Breast epithelium (tissue), 4 donors: ENCODE data around the gene SBNO1. TPM values are rescaled to one million over a fixed set of nuclear protein-coding genes. Genes with fewer than 3 reads are reported as not detected.

ENCODE experiments used
- DNase-seq, 2 donors: peaks; one replicate each; pipeline ENCODE4 v3.0.0-alpha.2; 2019; ENCODE audit warnings: low spot score in 2 of 2
- H3K27ac ChIP-seq, 2 donors: fragments of 200-600 bp; sonication (generic) in 1 of 2; one replicate each; pipeline ENCODE4 v1.5.1; 2016 to 2019; ENCODE audit warnings: mild to moderate bottlenecking in 1 of 2
- H3K27me3 ChIP-seq, 2 donors: fragments of 200-600 bp; sonication (generic) in 1 of 2; one replicate each; pipeline versions ENCODE4 v1.5.1 to v1.6.0; 2017 to 2019; ENCODE audit warnings: control low read depth in 1 of 2, mild to moderate bottlenecking in 1 of 2
- H3K36me3 ChIP-seq: fragments of 200-600 bp; one replicate; pipeline ENCODE4 v1.5.1; 2019
- H3K4me1 ChIP-seq, 2 donors: fragments of 200-600 bp; sonication (generic); one replicate each; pipeline ENCODE4 v1.5.1; 2016 to 2019; ENCODE audit warnings: control low read depth in 1 of 2
- H3K4me3 ChIP-seq, 3 donors: fragments of 200-600 bp; sonication (generic); 1 replicate in 2 of 3; 2 replicates in 1 of 3; pipeline ENCODE4 v1.5.1; 2016 to 2019; ENCODE audit warnings: mild to moderate bottlenecking in 3 of 3, moderate library complexity in 2 of 3
- H3K9me3 ChIP-seq, 2 donors: fragments of 200-600 bp; sonication (generic) in 1 of 2; one replicate each; pipeline ENCODE4 v1.5.1; 2016 to 2019; ENCODE audit warnings: control low read depth in 1 of 2
- POLR2A ChIP-seq: fragments of 450-650 bp; IDR thresholded peaks from one replicate; pipeline ENCODE4 v1.6.1; 2016; ENCODE audit warnings: antibody characterized with exemption, mild to moderate bottlenecking, moderate library complexity
- POLR2AphosphoS5 ChIP-seq, 3 donors: sonication (generic); formaldehyde crosslinking; IDR thresholded peaks; one replicate each; pipeline ENCODE4 v1.6.1; 2017; ENCODE audit warnings: antibody characterized with exemption in 3 of 3
- intact Hi-C: fragments of 100-400 bp; cut with DNase I; formaldehyde crosslinking; loops from one replicate; pipeline ENCODE4 v1.15.1; 2023; ENCODE audit warnings: low total_unique reads
- total RNA-seq, 3 donors: library from RNA; depleted of rRNA; stranded (reverse); fragments of >200 nt; gene quantifications; one replicate each; pipeline ENCODE4 v1.1.0, GENCODE V29; 2016
- TF ChIP-seq, protein P1 (sequence below), 3 donors: fragments of 450-650 bp; IDR thresholded peaks; one replicate each; pipeline ENCODE4 v1.5.1; 2016 to 2017; ENCODE audit warnings: antibody characterized with exemption in 3 of 3, mild to moderate bottlenecking in 3 of 3, moderate library complexity in 3 of 3

SBNO1 gene
- total RNA-seq, 3 donors from 2014 or later: 20.3 to 31.0 (median 22.9) TPM

DNA sequence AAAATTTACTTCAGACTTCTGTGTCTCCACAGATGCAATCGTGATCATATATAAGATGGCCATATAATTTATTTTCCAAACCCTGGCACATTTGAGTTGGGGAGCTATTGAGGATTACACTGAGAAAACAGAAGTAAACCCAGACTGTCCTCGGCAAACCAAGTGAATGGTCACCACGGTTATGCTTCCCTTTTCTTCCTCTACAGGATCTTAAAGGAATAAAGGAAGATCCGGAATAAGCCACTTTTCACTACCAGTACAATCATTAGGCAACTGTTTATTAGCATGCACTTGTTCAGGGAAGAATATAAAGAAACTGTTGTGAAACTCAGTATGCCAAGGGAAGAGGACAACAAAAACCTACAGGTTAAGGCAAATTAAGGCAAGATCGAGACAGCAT, 27.6 kb downstream of the SBNO1 start:
- Histone ChIP-seq H3K36me3 (no peaks in the 10 kb centered on the region), H3K4me3 (no peak overlapping the region), H3K27ac (no peak overlapping the region), H3K4me1 (no peaks in the 10 kb centered on the region), H3K9me3 (no peaks in the 10 kb centered on the region), H3K27me3 (no peaks in the 10 kb centered on the region)
- intact Hi-C loops: no loop called here
- DNase-seq: no peak
- no peak for TF ChIP-seq POLR2A
- TF ChIP-seq POLR2AphosphoS5 (IDR thresholded peaks at IDR 0.05): no peak
- TF ChIP-seq, protein P1, sequence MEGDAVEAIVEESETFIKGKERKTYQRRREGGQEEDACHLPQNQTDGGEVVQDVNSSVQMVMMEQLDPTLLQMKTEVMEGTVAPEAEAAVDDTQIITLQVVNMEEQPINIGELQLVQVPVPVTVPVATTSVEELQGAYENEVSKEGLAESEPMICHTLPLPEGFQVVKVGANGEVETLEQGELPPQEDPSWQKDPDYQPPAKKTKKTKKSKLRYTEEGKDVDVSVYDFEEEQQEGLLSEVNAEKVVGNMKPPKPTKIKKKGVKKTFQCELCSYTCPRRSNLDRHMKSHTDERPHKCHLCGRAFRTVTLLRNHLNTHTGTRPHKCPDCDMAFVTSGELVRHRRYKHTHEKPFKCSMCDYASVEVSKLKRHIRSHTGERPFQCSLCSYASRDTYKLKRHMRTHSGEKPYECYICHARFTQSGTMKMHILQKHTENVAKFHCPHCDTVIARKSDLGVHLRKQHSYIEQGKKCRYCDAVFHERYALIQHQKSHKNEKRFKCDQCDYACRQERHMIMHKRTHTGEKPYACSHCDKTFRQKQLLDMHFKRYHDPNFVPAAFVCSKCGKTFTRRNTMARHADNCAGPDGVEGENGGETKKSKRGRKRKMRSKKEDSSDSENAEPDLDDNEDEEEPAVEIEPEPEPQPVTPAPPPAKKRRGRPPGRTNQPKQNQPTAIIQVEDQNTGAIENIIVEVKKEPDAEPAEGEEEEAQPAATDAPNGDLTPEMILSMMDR (IDR thresholded peaks at IDR 0.05): no peak

DNA sequence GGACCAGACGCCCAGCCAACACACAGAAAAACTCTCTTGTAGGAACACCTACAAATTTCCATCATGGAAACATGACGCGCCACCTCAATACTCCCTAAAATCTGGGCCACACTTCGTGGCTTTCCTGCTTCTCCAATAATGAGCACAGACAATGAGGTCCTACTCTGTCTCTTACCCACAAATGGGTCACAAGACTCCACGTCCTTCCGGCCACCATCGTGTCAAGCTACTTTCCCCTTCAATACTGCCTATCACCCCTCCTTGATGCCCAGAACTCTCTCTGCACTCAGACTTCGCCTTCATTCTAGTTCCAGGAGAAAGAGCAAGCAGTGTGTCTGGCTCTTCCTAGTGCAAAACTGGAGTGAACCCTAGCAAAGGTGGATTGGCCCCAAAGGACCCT, 28.1 kb downstream of the SBNO1 start:
- H3K27ac ChIP-seq: no peak overlapping the region
- intact Hi-C loops: no loop called here
- H3K4me1 ChIP-seq: no peaks in the 10 kb centered on the region
- no peak overlapping the region for H3K4me3 ChIP-seq
- no peak for DNase-seq
- H3K9me3 ChIP-seq: no peaks in the 10 kb centered on the region
- no peaks in the 10 kb centered on the region for H3K36me3 ChIP-seq
- H3K27me3 ChIP-seq: no peaks in the 10 kb centered on the region
- TF ChIP-seq, protein P1 (IDR thresholded peaks at IDR 0.05): no peak
- TF ChIP-seq POLR2A (no peak), POLR2AphosphoS5 (IDR thresholded peaks at IDR 0.05) (no peak)

DNA sequence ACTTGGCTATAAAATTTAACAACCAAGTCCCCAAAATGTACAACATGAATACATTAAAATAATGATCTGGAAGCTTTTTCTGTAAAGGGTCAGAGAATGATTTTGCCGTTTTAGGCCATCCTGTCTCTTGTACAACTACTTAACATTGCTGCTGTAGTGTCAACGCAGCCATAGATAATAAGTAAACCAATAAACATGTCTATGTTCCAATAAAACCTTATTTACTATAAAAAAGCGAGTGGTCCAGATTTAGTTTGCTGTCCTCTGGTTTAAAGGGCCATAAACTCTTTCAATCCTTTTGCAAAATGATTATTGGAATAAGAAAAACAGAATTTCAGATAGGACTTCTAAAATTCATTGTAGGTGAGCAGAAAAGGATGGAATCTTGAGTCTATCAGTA, 29.2 kb downstream of the SBNO1 start:
- H3K36me3 ChIP-seq: no peaks in the 10 kb centered on the region
- intact Hi-C loops: no loop called here

DNA sequence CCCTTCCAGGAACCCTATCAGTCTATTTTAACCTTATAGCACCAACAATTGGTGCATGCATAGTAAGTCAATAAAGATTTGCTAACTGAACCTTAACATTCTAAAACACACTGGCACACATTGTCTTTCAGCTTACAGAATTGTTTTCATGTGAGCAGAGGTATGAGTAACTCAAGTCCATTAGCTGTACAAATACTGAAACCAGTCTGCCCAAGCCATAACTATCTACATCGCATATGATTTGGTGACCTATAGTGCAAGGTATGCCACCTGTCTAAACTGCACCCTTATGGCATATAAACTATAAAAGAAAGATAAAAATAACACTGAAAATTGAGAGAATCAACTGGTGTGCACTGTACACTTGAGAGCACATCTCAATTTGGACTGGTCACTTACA, 34.8 kb downstream of the SBNO1 start:
- H3K27ac ChIP-seq: no peak overlapping the region
- TF ChIP-seq POLR2AphosphoS5 (IDR thresholded peaks at IDR 0.05) (no peak), POLR2A (no peak)
- TF ChIP-seq, protein P1 (IDR thresholded peaks at IDR 0.05): no peak
- H3K36me3 ChIP-seq: no peaks in the 10 kb centered on the region
- H3K4me1 ChIP-seq: no peaks in the 10 kb centered on the region
- no peaks in the 10 kb centered on the region for H3K27me3 ChIP-seq
- no peak overlapping the region for H3K4me3 ChIP-seq
- DNase-seq: no peak
- H3K9me3 ChIP-seq: no peaks in the 10 kb centered on the region
- intact Hi-C loops: no loop called here

More for the DNA sequence above, 29.2 kb downstream of the SBNO1 start:
- Histone ChIP-seq H3K9me3 (no peaks in the 10 kb centered on the region), H3K4me1 (no peaks in the 10 kb centered on the region), H3K27ac (no peak overlapping the region), H3K4me3 (no peak overlapping the region), H3K27me3 (no peaks in the 10 kb centered on the region)
- no peak for TF ChIP-seq POLR2AphosphoS5 (IDR thresholded peaks at IDR 0.05)
- TF ChIP-seq, protein P1 (IDR thresholded peaks at IDR 0.05): no peak
- TF ChIP-seq POLR2A: no peak
- DNase-seq: no peak

DNA sequence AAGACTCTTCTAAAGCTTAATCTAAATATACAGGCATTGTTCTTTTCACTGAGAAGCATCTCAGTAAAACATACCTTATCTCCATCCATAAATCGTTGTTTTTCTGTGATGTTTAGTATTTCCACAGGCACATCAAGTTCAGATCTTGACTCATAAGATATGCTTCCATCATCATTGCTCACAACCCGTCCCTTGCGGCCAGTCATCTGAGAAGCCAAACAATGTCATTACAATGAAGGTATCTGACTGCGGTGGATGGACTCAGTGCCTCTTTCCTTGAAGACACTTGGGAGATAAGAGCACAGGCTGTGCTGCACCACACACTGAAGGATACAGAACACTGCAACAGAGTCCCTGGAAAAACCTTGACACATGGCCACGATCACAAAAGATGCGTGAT, 44.8 kb downstream of the SBNO1 start:
- Histone ChIP-seq H3K27me3 (no peaks in the 10 kb centered on the region), H3K4me1 (no peaks in the 10 kb centered on the region), H3K4me3 (no peak overlapping the region), H3K9me3 (no peaks in the 10 kb centered on the region), H3K36me3 (peaks cover 9% of the 10 kb centered on the region), H3K27ac (no peak overlapping the region)
- DNase-seq: no peak
- no peak for TF ChIP-seq POLR2AphosphoS5 (IDR thresholded peaks at IDR 0.05)
- TF ChIP-seq, protein P1 (IDR thresholded peaks at IDR 0.05): no peak
- intact Hi-C loops: no loop called here
